Renal pelvis (tissue), 4 donors: ENCODE measurements around the gene LAMC1. TPM values are rescaled to one million over a fixed set of nuclear protein-coding genes. Genes with fewer than 3 reads are reported as not detected.

Source experiments
- DNase-seq: peaks from one replicate; pipeline ENCODE4 v3.0.0-alpha.2; 2013
- polyA plus RNA-seq, 3 donors: library from polyadenylated mRNA; unstranded; fragments of 120-200 nt; gene quantifications; one replicate each; pipeline ENCODE4 v1.2.1, GENCODE V29; 2013; ENCODE audit not compliant: insufficient read length in 3 of 3

The LAMC1 gene
- polyA plus RNA-seq, 3 donors: 268 to 301 (median 297) TPM

DNA sequence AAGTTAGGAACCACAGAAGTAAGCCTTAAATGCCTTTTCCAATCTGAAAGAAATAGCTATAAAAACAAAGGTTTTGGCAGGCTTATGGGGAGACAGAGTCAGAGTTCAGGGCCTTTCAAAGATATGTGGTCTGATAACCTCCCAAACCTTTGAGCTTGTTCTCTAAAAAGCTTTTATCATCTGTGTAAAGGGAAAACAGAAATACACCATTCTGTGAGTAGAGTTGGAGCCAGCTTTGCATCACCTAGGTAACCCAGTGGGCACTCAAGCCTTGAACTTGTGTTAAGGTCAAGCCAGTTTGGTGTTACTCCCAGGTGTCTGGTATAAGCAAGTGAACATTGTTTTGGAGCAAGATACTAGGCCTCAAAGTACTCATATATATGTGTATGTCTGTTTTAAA is 50.1 kb downstream of the LAMC1 start:
- no peak for DNase-seq

DNA sequence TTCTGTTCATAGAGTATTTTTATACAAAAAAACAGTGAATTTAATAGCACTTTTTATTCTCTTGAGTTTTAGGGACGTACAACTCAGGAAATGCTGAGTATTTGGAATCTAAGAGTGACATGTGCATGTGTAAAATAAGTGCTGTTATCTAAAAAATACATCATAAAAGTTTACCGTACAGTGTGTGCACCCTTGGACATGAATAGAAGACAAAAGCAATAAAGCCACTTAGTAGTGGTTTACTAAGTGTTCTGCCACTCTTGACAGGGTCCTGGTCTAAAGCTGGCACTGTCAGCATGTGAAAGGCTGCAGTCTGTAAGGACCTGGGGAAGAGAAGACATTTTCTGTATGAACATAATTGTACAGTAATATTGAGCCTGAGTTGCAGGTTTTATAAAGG is 51.0 kb downstream of the LAMC1 start:
- DNase-seq: no peak

DNA sequence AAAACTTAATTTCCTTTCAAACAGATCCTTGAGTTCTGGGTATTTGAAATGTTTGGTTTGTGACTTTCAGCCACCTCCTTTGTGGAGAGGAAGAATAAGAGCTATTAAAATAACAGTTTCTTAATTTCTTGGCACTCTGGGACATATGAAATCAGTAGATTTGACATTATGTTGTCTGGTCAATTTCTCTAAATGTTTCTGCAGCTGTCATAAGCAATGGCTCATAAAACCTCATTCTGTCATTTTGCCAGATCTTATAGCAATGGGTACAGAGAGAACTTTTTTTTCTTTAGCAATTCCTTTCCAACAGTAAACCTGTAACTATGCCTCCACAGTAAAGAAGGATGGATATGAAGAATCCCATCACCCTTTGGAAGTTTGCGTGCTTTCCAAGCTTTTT is 52.6 kb downstream of the LAMC1 start:
- DNase-seq: no peak

DNA sequence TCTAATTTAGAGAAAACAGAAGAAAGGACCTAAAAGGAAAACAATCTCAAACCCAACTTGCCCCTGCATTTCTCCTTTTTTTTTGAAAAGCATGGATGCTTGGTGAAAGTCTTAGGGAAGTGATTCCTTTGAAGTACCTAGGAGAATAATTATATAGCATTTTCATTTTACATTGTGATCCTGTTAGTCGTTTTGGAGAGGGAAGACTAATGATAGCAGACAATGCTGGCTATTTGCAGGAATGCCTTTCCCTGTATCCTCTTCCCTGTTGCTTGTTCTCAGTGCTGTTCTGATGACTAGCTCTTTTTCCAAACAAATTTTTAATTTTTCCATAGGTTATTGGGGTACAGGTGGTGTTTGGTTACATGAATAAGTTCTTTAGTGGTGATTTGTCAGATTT is 53.9 kb downstream of the LAMC1 start:
- no peak for DNase-seq

DNA sequence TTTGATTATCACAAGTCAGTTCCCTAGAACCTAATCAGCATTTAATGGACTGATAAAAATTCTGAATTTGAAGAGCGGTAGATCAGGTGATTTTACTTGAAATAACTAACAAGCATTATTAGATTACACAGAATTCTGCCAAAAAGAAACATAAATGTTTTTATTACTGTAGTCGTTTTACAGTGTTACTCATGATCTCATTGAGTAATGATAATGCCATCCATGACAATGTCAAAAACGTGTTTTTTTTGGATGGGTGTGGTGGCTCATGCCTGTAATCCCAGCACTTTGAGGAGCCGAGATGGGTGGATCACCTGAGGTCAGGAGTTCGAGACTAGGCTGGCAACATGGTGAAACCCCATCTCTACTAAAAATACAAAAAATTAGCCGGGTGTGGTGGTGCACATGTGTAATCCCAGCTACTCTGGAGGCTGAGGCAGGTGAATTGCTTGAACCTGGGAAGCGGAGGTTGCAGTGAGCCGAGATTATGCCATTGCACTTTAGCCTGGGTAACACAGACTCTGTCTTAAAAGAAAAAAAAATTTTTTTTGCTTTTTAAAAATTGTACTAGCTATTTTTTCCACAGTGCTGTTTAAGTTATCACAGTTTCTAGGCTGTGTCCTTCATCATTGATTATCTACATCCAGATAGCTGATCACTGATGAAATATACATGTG is 56.6 kb downstream of the LAMC1 start:
- DNase-seq: no peak

DNA sequence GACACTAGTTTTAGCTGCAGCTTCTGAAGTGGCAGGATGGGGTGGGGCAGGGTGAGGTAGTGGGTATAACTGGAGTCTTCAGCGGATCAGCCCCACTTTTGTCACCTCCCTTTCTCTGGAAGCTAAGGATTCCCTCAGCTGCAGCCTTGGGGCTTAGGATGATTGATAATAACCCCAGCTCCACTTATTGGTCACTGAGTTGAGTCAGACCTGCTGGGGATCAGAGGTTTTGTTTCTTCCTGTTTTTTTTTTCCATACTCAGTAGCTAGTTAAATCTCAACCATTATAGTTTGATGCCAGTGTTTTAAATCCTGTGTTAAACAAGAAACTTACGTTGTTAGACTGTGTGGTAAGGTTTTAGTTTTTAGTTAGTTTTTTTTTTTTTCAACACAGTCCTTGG is 57.2 kb downstream of the LAMC1 start:
- no peak for DNase-seq

DNA sequence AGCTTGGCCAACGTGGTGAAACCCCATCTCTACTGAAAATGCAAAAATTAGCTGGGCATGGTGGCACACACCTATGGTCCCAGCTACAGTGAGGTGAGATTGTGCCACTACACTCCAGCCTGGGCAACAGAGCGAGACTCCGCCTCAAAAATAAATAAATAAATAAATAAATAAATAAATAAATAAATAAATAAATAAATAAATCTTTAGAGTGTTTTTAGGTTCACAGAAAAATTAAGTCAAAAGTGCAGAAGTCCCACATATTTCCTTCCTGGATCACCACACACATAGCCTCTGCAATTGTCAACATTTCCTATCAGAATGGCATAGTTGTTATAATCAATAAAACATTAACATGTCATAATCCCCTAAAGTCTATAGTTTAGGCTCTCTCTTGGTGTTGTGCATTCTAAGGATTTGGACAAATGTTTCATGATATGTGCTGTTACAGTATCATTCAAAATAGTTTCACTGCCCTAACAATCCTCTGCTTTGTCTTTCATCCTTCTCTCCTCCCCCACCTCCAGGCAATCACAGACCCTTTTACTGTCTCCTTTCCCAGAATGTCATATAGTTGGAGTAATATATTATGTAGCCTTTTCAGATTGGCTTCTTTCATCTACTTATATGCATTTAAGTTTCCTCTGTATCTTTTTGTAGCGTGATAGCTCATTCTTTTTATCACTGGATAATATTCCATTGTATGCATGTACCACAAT is 58.3 kb downstream of the LAMC1 start:
- no peak for DNase-seq

DNA sequence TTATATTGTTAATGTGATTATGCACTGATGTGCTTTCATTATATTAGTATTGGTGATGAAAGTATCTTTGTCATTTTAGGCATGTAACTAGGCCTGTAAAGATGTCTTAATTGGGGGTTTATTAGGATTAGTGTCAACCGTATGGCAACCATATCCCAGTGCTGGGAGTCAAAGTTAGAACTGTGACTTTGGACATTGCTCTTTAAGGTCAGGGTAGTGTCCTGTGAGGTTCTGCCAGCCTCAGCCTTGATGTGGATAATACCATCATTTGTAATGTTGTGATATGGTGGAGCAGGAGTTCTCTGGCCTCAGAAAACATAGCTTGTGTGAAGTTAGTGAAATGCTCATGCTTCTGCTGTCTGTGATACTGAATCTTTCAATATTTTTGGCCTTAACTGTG is 59.4 kb downstream of the LAMC1 start:
- DNase-seq: no peak

DNA sequence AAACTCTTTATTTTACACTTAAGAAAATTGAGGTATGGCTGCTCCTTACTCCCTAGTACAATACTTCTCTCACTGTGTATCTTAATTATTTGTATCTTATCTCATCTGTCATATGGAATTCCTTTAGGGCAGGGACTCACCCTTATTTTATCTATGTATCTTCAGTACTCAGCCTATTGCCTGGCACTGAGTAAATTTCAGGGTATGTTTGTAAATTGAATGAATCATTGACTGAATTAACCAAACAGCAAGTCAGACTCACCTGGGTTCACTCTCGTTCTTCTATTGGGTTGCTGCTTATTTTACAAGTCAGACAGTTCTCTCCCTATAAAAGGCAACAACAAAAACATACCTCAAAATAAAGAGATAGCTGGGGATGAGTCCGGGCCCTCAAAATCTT is 63.8 kb downstream of the LAMC1 start:
- no peak for DNase-seq

DNA sequence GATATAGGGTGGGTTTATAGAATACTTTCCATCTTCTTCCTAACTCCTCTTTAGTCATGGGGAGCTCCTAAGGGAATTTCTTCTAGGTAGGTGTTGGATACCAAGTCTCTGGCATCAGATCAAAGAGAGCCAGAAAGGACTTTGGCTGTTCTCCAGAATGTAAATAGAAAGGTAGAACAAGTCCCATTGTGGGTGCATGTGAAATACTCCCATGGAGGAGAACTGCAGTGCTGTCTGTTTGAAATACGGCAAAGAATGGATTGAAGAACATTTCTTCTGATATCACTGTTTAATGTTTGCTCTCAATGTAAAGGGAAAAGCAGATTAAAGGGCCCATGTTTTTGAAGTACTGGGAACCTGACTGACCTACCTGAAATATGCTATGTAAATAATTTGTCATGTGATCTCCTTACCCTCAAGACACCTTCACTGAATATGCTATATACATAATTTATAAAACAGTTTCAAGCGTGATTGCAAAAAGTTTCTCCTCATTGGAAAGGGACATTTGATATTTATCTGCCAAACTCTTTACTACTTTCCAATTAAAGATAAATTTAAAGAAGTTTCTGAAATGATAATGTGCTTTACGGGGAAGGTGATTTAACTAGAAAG is 65.9 kb downstream of the LAMC1 start:
- DNase-seq: no peak

DNA sequence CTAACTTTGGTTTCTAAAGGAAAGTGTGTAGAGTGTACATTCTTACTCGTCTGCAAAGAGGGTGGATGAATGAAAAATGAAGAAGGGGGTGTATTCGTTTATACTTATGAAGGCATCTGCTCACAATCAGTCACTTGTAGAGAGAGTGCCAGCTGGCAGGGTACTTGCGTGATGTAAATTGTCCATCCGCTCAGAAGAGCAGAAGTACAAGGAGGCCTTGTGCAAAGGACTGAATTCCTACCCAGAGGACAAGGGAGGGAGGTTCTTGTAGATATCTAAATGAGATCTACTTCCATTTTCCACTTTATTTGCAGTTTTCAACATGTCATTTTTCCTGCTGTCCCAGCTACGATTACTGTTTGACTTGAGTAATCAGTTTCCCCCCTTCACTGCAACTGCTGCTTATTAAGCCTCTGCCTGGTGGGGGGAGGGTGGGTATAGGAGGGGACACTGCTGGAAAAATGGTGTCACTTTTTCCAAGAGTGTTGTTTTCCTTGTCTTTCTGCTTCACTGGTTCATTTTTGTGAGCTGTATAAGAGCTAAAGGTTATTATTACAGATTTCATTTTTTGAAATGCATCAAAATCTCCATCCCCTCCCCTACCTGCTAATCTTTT is 67.3 kb downstream of the LAMC1 start:
- no peak for DNase-seq

DNA sequence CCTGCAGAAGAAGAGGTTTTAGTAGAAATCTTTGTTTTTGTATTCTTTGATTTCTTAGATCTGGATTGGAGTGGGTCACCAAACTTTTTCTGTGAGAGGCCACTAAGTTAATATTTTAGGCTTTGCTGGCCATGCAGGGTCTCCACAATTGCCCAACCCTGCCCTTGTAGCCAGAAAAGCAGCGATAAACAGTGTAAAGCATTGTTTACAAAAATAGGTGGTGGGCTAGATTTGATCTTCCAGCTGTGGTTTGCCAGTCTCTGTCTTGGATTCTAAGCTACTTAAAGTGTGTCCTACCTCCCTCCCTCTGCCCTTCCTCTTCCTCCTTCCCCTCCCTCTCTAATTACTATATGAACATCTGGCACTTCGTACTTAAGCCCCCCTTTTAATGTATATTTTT is 68.0 kb downstream of the LAMC1 start:
- no peak for DNase-seq

DNA sequence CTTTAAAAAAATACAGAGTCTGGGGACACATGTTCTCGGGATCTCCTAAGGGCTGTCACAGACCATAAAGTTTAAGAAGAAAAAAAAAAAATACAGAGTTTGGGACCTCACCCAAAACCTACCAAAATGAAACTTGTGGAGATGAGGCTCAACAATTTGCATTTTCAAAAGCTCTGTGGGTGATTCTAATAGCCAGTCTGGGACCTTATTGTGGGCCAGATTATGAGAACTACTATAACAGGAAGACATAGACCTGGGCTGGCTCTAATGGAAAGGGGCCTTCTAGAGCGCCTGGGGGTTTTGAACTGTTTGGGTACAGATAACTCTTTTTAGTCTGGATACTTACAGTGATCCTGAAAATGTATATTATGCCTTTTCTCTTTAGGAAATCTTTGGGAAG is 69.1 kb downstream of the LAMC1 start:
- no peak for DNase-seq

DNA sequence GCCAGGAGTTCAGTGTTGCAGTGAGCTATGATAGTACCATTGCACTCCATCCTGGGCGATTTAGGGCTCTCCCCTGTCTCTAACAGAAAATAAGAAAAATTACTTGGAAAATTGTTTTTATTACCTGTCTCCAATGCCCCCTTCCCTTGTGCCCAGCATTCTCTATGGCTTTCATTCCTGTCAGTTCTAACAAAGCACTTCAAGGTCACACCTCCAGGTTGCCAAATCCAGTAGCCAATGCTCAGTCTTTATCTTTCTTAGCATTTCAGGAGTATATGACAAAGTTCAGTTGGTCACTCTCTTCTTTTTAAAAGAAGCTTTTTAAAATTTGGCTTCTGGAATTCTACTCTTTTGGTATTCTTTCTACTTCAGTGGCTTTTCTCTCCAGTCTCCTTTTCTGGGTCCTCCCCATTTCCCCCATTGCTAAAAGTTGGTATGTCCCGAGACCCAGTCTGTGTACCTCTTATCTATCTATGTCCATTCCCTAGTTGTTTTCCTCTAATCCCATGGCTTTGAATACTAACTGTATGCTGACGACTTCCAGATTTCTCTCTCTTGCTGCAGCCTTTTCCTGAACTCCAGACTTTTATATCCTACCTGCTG is 69.9 kb downstream of the LAMC1 start:
- no peak for DNase-seq

DNA sequence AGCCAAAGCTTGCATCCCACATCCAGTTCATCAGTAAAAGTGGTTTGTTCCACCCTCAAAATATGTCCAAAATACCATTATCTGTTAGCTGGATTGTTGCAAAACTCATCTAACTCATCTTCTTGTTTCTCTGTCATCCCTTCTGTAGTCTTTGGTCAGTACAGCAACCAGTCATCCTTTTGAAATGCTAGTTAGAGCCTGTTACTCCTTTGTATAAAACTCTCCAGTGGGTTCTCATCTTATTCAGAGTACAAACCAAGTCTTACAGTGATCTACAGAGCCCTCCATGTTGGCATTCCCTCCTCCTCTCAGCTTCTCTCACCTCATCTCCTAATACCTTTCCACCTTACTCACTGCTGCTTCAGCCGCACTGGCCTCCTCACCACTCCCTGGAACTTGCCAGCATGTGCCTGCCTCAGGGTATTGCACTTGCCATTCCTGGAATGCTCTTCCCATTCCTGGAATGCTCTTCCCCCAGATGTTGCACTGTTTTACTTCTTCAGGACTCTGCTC is 70.6 kb downstream of the LAMC1 start:
- no peak for DNase-seq

DNA sequence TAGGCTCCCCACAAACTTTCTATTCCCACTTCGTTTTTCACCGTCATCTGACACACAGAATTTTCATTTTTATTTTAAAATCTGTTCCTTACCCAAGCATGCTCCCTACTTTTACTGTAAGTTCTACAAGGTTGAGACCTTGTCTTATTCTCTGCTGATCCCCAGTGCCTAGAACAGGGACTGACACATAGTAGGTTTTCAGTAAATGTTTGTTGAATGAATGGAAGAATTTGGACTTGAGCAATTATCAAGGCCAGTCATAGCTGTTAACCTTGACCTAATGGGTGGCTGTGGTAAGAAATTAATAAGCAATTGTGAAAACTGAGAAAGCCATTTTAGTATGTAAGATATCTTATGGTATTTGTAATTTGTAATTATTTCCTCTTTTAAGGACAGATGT is 71.1 kb downstream of the LAMC1 start:
- no peak for DNase-seq

DNA sequence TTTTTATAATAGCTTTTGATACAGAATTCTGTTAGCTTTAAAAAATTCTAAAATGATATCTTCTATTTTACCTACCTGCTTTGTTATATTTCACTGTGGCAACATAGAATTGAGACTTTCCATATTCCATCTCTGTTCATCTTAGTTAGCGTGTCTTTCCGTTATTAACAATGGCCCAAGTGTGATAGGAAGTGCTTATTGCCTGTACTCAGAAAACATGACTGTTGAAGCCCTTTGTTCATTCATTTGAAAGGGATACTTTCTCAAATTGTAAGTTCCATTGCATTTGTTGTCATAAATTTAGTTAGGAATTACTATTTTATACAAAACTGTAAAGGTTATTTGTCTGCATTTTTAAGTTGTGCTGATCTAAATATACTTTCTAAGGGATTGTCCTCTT is 73.1 kb downstream of the LAMC1 start:
- DNase-seq: no peak

DNA sequence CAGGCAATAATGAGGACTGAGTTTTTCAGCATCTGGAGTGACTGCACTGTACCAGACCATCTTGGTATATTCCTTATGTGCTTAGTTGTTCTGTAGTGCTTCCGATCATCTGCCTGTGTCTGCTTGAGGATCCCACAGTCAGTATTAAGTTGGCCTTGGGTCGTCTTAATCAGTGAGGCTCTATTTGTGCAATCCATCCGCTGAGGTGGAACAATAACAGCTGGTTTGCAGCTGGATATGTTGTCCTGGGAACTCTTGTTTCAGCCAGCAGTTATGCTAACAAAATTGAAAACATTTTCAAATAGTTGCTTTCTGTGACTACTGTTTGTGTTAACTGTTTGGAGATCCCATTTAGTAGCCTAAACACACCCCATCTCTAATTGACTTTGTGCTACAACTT is 73.7 kb downstream of the LAMC1 start:
- DNase-seq: peak; percentile 58

DNA sequence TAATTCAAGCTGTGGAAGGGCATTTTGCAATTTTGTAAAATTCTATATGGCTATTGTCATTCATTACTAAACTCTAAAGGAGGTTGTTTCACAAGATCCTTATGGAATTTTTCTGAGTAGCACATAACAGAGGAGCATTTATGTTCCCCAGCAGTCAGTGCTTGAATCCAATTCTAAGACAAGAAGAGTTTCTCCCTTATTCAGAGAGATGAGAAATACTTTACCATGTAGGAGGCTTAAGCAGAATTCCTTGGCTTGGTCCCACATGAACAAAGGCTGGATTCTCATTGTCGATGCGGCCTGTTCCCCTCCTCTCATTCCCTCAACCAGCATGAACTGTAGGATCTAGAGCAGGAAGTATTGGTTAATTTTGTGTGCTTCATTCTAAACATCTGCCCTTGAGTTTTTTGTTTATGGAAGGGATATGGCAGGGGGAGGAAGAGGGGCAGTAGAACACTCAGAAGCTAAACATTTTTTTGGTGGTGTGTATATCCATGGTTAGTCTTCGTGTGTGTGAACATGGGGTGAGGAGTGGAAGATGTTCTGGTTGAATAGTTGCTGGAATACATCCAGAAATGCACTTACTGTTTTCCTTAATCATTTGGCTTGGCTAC is 74.3 kb downstream of the LAMC1 start:
- DNase-seq: no peak

DNA sequence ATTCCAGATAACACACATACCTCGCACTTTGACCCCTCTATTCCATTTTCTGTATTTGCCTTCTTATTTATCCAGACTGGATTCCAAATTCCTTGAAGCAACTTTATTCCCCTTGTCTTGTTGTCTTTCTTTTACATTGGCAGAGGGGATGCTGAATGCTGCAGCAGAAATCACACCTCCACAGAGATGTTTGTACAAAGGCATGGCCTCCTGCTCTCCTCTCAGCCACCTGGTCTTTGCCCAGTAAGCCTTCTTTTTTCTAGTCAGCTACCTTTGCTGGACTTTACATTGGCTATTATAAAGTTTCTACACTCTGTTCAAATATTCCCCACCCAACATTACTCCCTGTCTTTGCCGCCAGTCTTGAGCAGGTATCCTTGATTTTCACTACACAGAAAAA is 75.1 kb downstream of the LAMC1 start:
- DNase-seq: no peak

DNA sequence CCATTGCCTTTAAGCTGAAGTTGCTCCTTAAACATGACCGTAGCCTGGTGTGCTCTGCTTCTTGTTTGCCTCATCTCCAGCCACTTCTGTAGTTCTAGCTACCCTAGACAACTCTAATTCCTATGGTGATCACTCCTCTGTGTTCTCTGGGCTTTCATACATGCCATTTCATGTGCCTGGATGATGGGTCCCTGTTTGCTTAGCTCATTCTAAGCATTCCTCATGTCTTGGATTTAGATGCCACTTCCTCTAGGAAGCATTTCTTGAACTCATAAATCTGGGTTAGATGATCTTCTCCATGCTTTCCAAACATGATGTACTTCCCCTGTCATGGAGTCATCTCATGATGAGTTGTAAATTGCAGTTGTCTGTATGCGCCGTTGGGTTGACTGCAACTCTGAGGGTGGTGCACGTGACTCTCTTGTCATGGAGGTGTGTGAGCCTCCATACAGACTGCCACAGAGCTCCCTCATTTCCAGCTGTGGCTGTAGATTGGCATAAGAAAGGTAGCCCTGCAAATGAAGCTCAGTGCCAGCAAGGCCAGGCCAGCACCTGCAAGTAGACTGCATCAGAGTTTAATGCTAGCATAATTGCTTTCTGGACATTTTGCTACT is 77.2 kb downstream of the LAMC1 start:
- no peak for DNase-seq

DNA sequence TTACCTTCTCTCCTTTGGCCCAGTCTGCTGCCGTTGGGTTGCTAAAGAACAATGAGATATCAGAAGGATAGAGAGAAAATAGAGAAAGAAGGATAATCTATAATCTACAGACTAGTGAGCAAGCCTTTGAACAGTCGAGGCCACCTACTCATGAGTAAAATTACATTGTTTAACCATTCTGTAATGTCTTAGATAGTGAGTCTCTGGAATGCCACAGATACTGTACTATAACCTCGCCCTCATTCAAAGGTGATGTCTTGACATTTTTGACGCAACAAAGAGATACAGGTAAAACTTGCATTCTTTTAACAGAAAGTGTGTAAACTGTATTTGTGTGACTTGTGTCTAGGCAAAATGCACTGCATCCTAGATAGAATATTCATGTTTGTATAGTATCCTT is 77.9 kb downstream of the LAMC1 start:
- no peak for DNase-seq
